Measurements from ENCODE around the gene CHMP2A.
A peak's percentile ranks its signal among the peaks of the same experiment; 100 is the strongest.
"Not testable (repeated sequence)": the region's sequence is repeated elsewhere in the genome, so short reads cannot be mapped to it uniquely, and the experiment has no call there.

Gene CHMP2A

GRCh38 chr19:58514564-58515022, 40.3 kb downstream of the CHMP2A start:
- no peak overlapping the region for H3K27ac ChIP-seq
- no peak for DNase-seq (ENCODE audit: low read depth, low spot score)

- DNase-seq (ENCODE audit: low read depth, low spot score): peak; percentile 51
- H3K27ac ChIP-seq: peak overlapping the region; percentile 14
Measured at GRCh38 chr19:58513694-58514563, 41.0 kb downstream of the CHMP2A start.

GRCh38 chr19:58513213-58513693, 41.7 kb downstream of the CHMP2A start:
- H3K27ac ChIP-seq: peak overlapping the region; percentile 14
- DNase-seq (ENCODE audit: low read depth, low spot score): no peak

- DNase-seq (ENCODE audit: low read depth, low spot score): no peak
- H3K27ac ChIP-seq: no peak within 1 kb of the TSS
Measured at GRCh38 chr19:58511353-58512208, 43.3 kb downstream of the CHMP2A start, which contains the start of gene SLC27A5. Gene SLC27A5 (minus strand): TSS chr19:58511992. CDS start chr19:58511955, 37 bp downstream.

GRCh38 chr19:58510084-58510862, 44.6 kb downstream of the CHMP2A start:
- no peak overlapping the region for H3K27ac ChIP-seq
- no peak for DNase-seq (ENCODE audit: low read depth, low spot score)

GRCh38 chr19:58509731-58510083, 45.2 kb downstream of the CHMP2A start:
- no peak for DNase-seq (ENCODE audit: low read depth, low spot score)
- H3K27ac ChIP-seq: no peak overlapping the region

- H3K27ac ChIP-seq; DNase-seq (ENCODE audit: low read depth, low spot score): not testable (repeated sequence)
Measured at GRCh38 chr19:58507602-58508223, 47.2 kb downstream of the CHMP2A start.
